ENCODE data around the gene MCF2L. TPM values are rescaled to one million over a fixed set of nuclear protein-coding genes. Genes with fewer than 3 reads are reported as not detected.

Gene MCF2L
- total and polyA plus RNA-seq, 4 donors: 21.0 to 78.7 (median 35.9) TPM

DNA sequence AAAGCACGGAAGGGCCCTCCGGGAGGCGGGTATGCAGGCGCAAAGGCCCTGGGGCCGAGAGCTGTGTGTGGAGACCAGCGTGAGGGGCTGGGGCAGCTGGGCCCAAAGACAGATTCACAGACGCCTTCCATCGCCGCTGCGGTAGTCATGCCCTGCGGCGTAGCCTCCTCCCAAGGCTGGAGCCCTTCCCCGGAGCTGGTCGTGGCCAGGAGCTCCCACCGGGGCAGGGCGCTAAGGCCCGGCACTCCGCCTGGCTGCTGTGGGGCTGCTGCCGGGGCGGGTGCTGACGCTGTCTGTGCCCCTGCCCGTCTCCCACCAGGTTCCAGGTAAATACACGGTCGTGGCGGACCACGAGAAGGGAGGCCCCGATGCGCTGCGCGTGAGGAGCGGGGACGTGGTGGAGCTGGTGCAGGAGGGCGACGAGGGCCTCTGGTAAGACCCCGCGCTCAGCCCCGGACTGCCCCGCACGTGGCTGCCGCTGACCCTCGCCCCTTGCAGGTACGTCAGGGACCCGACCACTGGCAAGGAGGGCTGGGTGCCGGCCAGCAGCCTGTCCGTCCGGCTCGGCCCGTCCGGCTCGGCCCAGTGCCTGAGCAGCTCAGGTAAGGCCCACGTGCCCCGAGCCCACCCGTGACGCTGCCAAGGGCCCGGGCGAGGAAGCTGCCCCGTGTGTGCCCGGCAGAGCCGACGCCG, 127.2 kb downstream of the MCF2L start:
- ATAC-seq (ENCODE audit: insufficient read depth, low FRiP score) (no peak), DNase-seq (no peak)
- WGBS, 2 donors: 93 to 97% methylated on average over 57 to 61 of the region's 61 CpGs

DNA sequence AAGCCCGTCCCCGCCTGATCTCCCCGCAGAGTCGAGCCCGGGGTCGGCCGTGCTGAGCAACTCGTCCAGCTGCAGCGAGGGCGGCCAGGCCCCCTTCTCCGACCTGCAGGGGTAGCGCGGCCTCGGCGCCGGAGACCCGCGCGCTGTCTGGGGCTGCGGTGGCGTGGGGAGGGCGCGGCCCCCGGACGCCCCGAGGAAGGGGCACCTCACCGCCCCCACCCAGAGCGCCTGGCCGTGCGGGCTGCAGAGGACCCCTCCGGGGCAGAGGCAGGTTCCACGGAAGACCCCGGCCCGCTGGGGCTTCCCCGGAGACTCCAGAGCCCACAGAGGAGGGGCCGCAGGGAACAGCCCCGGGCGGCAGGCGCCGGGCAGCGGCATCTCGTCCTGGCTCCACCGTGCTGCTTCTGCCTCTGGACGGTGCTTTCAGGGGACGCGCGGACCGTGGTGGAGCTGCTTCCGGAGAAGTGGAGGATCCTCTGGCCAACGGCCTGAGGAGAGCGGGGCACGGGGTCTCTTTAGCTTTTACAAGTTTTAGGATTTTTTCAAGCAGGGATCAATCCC, 127.8 kb downstream of the MCF2L start:
- 93 to 97% methylated on average over 52 of the region's 52 CpGs for WGBS, 2 donors
- Histone ChIP-seq H3K4me1 (ENCODE audit: control insufficient read depth in 5 of 5, insufficient read depth in 5 of 5, low read length in 5 of 5) (peaks cover 0 to 6% (median 0%) of the 10 kb centered on the region in 5 donors), H3K27ac (ENCODE audit: low read depth in 1 of 2, low read length in 1 of 2) (no peak overlapping the region), H3K9ac (ENCODE audit: insufficient read depth in 1 of 2, low read length in 2 of 2) (no peak overlapping the region), H3K27me3 (ENCODE audit: control insufficient read depth in 3 of 3, insufficient read depth in 3 of 3, low read length in 2 of 3) (peaks cover 0 to 10% (median 2%) of the 10 kb centered on the region in 3 donors), H3K36me3 (ENCODE audit: control insufficient read depth in 4 of 4, insufficient read depth in 4 of 4, low read length in 4 of 4) (peaks cover 0 to 5% (median 0%) of the 10 kb centered on the region in 4 donors), H3K9me3 (ENCODE audit: control insufficient read depth in 4 of 4, insufficient read depth in 3 of 4, low read length in 3 of 4) (no peaks in the 10 kb centered on the region), H3K4me3 (no peak overlapping the region)
- no peak for DNase-seq
- ATAC-seq (ENCODE audit: insufficient read depth, low FRiP score): no peak
- TF ChIP-seq, protein P1, sequence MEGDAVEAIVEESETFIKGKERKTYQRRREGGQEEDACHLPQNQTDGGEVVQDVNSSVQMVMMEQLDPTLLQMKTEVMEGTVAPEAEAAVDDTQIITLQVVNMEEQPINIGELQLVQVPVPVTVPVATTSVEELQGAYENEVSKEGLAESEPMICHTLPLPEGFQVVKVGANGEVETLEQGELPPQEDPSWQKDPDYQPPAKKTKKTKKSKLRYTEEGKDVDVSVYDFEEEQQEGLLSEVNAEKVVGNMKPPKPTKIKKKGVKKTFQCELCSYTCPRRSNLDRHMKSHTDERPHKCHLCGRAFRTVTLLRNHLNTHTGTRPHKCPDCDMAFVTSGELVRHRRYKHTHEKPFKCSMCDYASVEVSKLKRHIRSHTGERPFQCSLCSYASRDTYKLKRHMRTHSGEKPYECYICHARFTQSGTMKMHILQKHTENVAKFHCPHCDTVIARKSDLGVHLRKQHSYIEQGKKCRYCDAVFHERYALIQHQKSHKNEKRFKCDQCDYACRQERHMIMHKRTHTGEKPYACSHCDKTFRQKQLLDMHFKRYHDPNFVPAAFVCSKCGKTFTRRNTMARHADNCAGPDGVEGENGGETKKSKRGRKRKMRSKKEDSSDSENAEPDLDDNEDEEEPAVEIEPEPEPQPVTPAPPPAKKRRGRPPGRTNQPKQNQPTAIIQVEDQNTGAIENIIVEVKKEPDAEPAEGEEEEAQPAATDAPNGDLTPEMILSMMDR (IDR thresholded peaks at IDR 0.05; ENCODE audit: control extremely low read depth, extremely low read depth): no peak

More for the DNA sequence above, 127.2 kb downstream of the MCF2L start:
- Histone ChIP-seq H3K27me3 (ENCODE audit: control insufficient read depth in 3 of 3, insufficient read depth in 3 of 3, low read length in 2 of 3) (peaks cover 0 to 10% (median 2%) of the 10 kb centered on the region in 3 donors), H3K4me3 (no peak overlapping the region), H3K4me1 (ENCODE audit: control insufficient read depth in 5 of 5, insufficient read depth in 5 of 5, low read length in 5 of 5) (peaks cover 0 to 6% (median 0%) of the 10 kb centered on the region in 5 donors), H3K9ac (ENCODE audit: insufficient read depth in 1 of 2, low read length in 2 of 2) (no peak overlapping the region), H3K9me3 (ENCODE audit: control insufficient read depth in 4 of 4, insufficient read depth in 3 of 4, low read length in 3 of 4) (no peaks in the 10 kb centered on the region), H3K27ac (ENCODE audit: low read depth in 1 of 2, low read length in 1 of 2) (no peak overlapping the region), H3K36me3 (ENCODE audit: control insufficient read depth in 4 of 4, insufficient read depth in 4 of 4, low read length in 4 of 4) (peaks cover 0 to 5% (median 0%) of the 10 kb centered on the region in 4 donors)
- TF ChIP-seq, protein P1 (IDR thresholded peaks at IDR 0.05; ENCODE audit: control extremely low read depth, extremely low read depth): no peak

DNA sequence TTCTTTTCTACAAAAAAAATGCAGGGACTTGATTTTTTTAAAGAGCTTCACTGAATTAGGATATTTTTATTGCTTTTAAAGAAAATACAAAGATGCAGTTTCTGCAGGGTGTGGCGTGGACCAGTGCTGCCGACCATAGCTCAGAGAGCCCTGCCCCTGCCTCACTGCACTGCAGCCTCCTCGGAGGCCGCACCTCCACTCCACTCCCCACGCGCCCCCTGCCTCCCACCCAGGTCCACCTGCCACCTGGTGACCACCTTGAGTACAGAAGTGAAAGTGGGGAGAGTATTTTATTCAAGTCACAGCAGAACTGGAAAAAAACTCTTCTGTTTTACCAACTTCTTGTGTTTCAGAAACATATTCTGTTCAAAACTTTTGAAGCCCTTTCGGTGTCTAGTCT, 128.6 kb downstream of the MCF2L start:
- Histone ChIP-seq H3K4me1 (ENCODE audit: control insufficient read depth in 5 of 5, insufficient read depth in 5 of 5, low read length in 5 of 5) (peaks cover 0 to 6% (median 0%) of the 10 kb centered on the region in 5 donors), H3K27ac (ENCODE audit: low read depth in 1 of 2, low read length in 1 of 2) (no peak overlapping the region), H3K27me3 (ENCODE audit: control insufficient read depth in 3 of 3, insufficient read depth in 3 of 3, low read length in 2 of 3) (peaks cover 0 to 10% (median 2%) of the 10 kb centered on the region in 3 donors), H3K4me3 (no peak overlapping the region), H3K9me3 (ENCODE audit: control insufficient read depth in 4 of 4, insufficient read depth in 3 of 4, low read length in 3 of 4) (no peaks in the 10 kb centered on the region), H3K36me3 (ENCODE audit: control insufficient read depth in 4 of 4, insufficient read depth in 4 of 4, low read length in 4 of 4) (peaks cover 0 to 5% (median 0%) of the 10 kb centered on the region in 4 donors), H3K9ac (ENCODE audit: insufficient read depth in 1 of 2, low read length in 2 of 2) (no peak overlapping the region)
- DNase-seq (no peak), ATAC-seq (ENCODE audit: insufficient read depth, low FRiP score) (no peak)
- WGBS, 2 donors: 90 to 91% methylated on average over 7 of the region's 7 CpGs
- TF ChIP-seq, protein P1 (IDR thresholded peaks at IDR 0.05; ENCODE audit: control extremely low read depth, extremely low read depth): no peak

All from lung (tissue), 12 donors.